Ishikawa (cell line): ENCODE data around the gene TRIP10.

Source experiments
- CEBPB ChIP-seq: IDR thresholded peaks from 2 replicates; pipeline ENCODE4 v1.6.1; 2012
- EP300 ChIP-seq: IDR thresholded peaks from 2 replicates; pipeline ENCODE4 v1.6.1; 2012; ENCODE audit warnings: borderline replicate concordance
- REST ChIP-seq: IDR thresholded peaks from 2 replicates; pipeline ENCODE4 v1.6.1; 2012; ENCODE audit warnings: low read depth, mild to moderate bottlenecking
- USF1 ChIP-seq: IDR thresholded peaks from 2 replicates; pipeline ENCODE4 v1.6.1; 2012
- YY1 ChIP-seq: IDR thresholded peaks from 2 replicates; pipeline ENCODE4 v1.6.1; 2012; ENCODE audit warnings: low read depth

DNA sequence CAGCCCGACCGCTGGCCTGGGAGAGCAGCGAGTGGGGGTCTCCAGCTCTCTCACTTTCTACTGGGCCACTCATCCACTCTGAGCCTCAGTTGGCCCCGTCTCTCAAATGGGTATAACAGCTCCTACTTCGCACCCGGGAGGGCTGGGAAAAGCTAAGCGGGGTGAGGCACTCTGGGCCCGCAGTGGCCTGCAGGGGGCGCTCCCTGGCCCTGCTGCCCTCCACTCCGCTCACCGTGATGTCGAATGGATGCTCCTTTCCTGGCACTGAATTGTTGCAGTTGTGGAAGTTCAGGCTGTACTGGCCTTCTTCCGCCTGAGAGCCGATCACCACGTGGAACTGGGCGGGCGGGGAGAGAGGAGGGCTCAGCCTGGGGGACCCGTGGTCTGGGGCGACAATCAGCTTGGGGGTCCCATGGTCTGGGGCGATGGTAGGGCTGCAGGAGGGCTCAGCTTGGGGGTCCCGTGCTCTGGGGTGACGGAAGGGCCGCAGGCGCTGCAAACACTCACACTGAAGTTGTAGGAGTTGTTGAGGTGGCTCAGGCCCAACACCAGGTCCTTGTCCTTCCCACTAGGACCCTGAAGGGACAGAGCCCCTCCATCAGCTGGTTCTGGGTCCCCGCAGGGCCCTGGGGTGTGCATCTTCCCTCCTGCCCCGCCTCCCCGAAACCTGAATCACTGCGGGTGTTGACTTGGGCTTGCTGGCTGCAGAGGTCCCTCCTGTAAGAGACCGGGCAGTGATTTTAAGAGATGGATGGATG lies 6.0 kb upstream of the TRIP10 start:
- TF ChIP-seq CEBPB, result no peak
- TF ChIP-seq YY1, result no peak
- TF ChIP-seq EP300, result no peak
- TF ChIP-seq REST, result no peak
- no peak for TF ChIP-seq USF1
